ENCODE data around the gene DNAJC15. TPM values are rescaled to one million over a fixed set of nuclear protein-coding genes. Genes with fewer than 3 reads are reported as not detected.
A peak's percentile ranks its signal among the peaks of the same experiment; 100 is the strongest.

Gene DNAJC15
- polyA plus RNA-seq, 3 donors = 8.3 to 31.1 (median 22.0) TPM

- Mint-ChIP-seq H3K27ac (peak overlapping the region in 2 of 7 donors; percentile 2 to 27), H3K4me1 (peaks cover 5% of the 10 kb centered on the region), H3K9me3 (no peaks in the 10 kb centered on the region), H3K36me3 (peaks cover 21 to 45% of the 10 kb centered on the region in 2 donors), H3K27me3 (ENCODE audit: low read depth in 3 of 3) (no peaks in the 10 kb centered on the region), H3K4me3 (no peak overlapping the region)
- no CpG with 5 or more reads among the region's 1 CpG for WGBS (ENCODE audit: insufficient coverage)
- Histone ChIP-seq H4K20me1 (ENCODE audit: insufficient read depth, low read length) (no peaks in the 10 kb centered on the region), H3K79me2 (ENCODE audit: insufficient read depth, low read length) (no peaks in the 10 kb centered on the region), H3K4me2 (replicated peaks; ENCODE audit: extremely low read depth, low read length, poor library complexity, severe bottlenecking) (no peak overlapping the region), H3K4me1 (ENCODE audit: control insufficient read depth in 1 of 2, insufficient read depth in 2 of 2, low read length in 2 of 2) (no peaks in the 10 kb centered on the region), H3K36me3 (replicated peaks in 1 of 2; ENCODE audit: control insufficient read depth in 1 of 2, insufficient read depth in 2 of 2, low read length in 2 of 2) (peaks cover 3 to 25% of the 10 kb centered on the region in 2 donors), H3K27ac (ENCODE audit: low read depth in 1 of 2, low read length in 2 of 2) (no peak overlapping the region), H3K4me3 (replicated peaks in 1 of 3; ENCODE audit: low read depth in 2 of 3, low read length in 3 of 3) (no peak overlapping the region), H2AFZ (ENCODE audit: insufficient read depth, low read depth, low read length, poor library complexity, severe bottlenecking) (no peak overlapping the region), H3K27me3 (ENCODE audit: control insufficient read depth in 2 of 2, insufficient read depth in 2 of 2, low read length in 2 of 2) (no peaks in the 10 kb centered on the region), H3K9me3 (replicated peaks in 1 of 2; ENCODE audit: control insufficient read depth in 1 of 2, insufficient read depth in 1 of 2, low read length in 2 of 2) (no peaks in the 10 kb centered on the region), H3K9ac (ENCODE audit: insufficient read depth, low read length, poor library complexity, severe bottlenecking) (no peak overlapping the region)
- TF ChIP-seq CTCF (IDR thresholded peaks at IDR 0.05) = no peak
- DNase-seq = no peak
- intact Hi-C loops (cut with micrococcal nuclease) = no loop called here
These were observed 71.5 kb downstream of the DNAJC15 start for GRCh38 chr13:43094901-43095300.

GRCh38 chr13:43095771-43096719, 72.7 kb downstream of the DNAJC15 start:
- no peak for TF ChIP-seq CTCF (IDR thresholded peaks at IDR 0.05)
- no peaks in the 10 kb centered on the region for H3K27me3 ChIP-seq (ENCODE audit: control insufficient read depth in 2 of 2, insufficient read depth in 2 of 2, low read length in 2 of 2)
- Mint-ChIP-seq H3K36me3 (peaks cover 23 to 50% of the 10 kb centered on the region in 2 donors), H3K4me1 (peaks cover 5% of the 10 kb centered on the region), H3K27me3 (ENCODE audit: low read depth in 3 of 3) (no peaks in the 10 kb centered on the region), H3K27ac (peak overlapping the region in 1 of 7 donors; percentile 3), H3K9me3 (peaks cover 0 to 8% (median 1%) of the 10 kb centered on the region in 7 donors), H3K4me3 (no peak overlapping the region)
- peaks cover 3% of the 10 kb centered on the region for H3K79me2 ChIP-seq (ENCODE audit: insufficient read depth, low read length)
- H3K9me3 ChIP-seq (replicated peaks in 1 of 2; ENCODE audit: control insufficient read depth in 1 of 2, insufficient read depth in 1 of 2, low read length in 2 of 2) = no peaks in the 10 kb centered on the region
- no peak overlapping the region for H2AFZ ChIP-seq (ENCODE audit: insufficient read depth, low read depth, low read length, poor library complexity, severe bottlenecking)
- no peak overlapping the region for H3K27ac ChIP-seq (ENCODE audit: low read depth in 1 of 2, low read length in 2 of 2)
- peaks cover 3 to 20% of the 10 kb centered on the region in 2 donors for H3K36me3 ChIP-seq (replicated peaks in 1 of 2; ENCODE audit: control insufficient read depth in 1 of 2, insufficient read depth in 2 of 2, low read length in 2 of 2)
- no peak overlapping the region for H3K4me3 ChIP-seq (replicated peaks in 1 of 3; ENCODE audit: low read depth in 2 of 3, low read length in 3 of 3)
- H3K4me2 ChIP-seq (replicated peaks; ENCODE audit: extremely low read depth, low read length, poor library complexity, severe bottlenecking) = no peak overlapping the region
- DNase-seq = no peak
- 100% methylated on average over 1 of the region's 2 CpGs for WGBS (ENCODE audit: insufficient coverage)
- H3K9ac ChIP-seq (ENCODE audit: insufficient read depth, low read length, poor library complexity, severe bottlenecking) = no peak overlapping the region
- no peaks in the 10 kb centered on the region for H3K4me1 ChIP-seq (ENCODE audit: control insufficient read depth in 1 of 2, insufficient read depth in 2 of 2, low read length in 2 of 2)
- peaks cover under 1% of the 10 kb centered on the region for H4K20me1 ChIP-seq (ENCODE audit: insufficient read depth, low read length)
- intact Hi-C loops (cut with micrococcal nuclease) = no loop called here
